SK-N-DZ (cell line): ENCODE results near the gene TBX10.
"Not testable (repeated sequence)": the region's sequence is repeated elsewhere in the genome, so short reads cannot be mapped to it uniquely, and the experiment has no call there.

Source experiments
- DNase-seq: peaks from one replicate; pipeline ENCODE4 v3.0.0-alpha.2; 2015; ENCODE audit warnings: low spot score

TBX10 gene

GRCh38 chr11:67604119-67604518, 35.4 kb downstream of the TBX10 start:
- not testable (repeated sequence) for DNase-seq

- no peak for DNase-seq
These were observed 38.5 kb downstream of the TBX10 start for GRCh38 chr11:67601098-67601497.

- no peak for DNase-seq
These were observed 39.1 kb downstream of the TBX10 start for GRCh38 chr11:67600324-67601029.

GRCh38 chr11:67599149-67599548, 40.4 kb downstream of the TBX10 start:
- no peak for DNase-seq

- not testable (repeated sequence) for DNase-seq
These were observed 41.6 kb downstream of the TBX10 start for GRCh38 chr11:67597963-67598362.

- DNase-seq, result not testable (repeated sequence)
These were observed 42.1 kb downstream of the TBX10 start for GRCh38 chr11:67597458-67597857.

GRCh38 chr11:67596753-67597300, 42.7 kb downstream of the TBX10 start:
- DNase-seq, result no peak

- DNase-seq, result no peak
These were observed 45.1 kb downstream of the TBX10 start for GRCh38 chr11:67594480-67594879.

GRCh38 chr11:67593565-67593905, 46.0 kb downstream of the TBX10 start:
- no peak for DNase-seq

- no peak for DNase-seq
These were observed 46.5 kb downstream of the TBX10 start for GRCh38 chr11:67592880-67593564.

GRCh38 chr11:67588899-67589415, 50.6 kb downstream of the TBX10 start:
- DNase-seq, result not testable (repeated sequence)

- DNase-seq, result no peak
These were observed 51.4 kb downstream of the TBX10 start for GRCh38 chr11:67588136-67588503.

GRCh38 chr11:67586568-67587250, 52.9 kb downstream of the TBX10 start:
- DNase-seq, result no peak

GRCh38 chr11:67585911-67586310, 53.7 kb downstream of the TBX10 start:
- no peak for DNase-seq

- DNase-seq, result no peak
These were observed 54.4 kb downstream of the TBX10 start for GRCh38 chr11:67584881-67585873.

- peak; percentile 66 for DNase-seq
These were observed 55.2 kb downstream of the TBX10 start for GRCh38 chr11:67584205-67584880.

- DNase-seq, result peak; percentile 89
These were observed 56.0 kb downstream of the TBX10 start, which contains the start of gene GSTP1 for GRCh38 chr11:67583247-67584204. Gene GSTP1, plus strand, starts transcription at chr11:67583812. Its CDS starts 32 bp downstream, at chr11:67583844.

GRCh38 chr11:67582011-67582410, 57.6 kb downstream of the TBX10 start:
- no peak for DNase-seq

- DNase-seq, result no peak
These were observed 58.1 kb downstream of the TBX10 start for GRCh38 chr11:67581469-67581868.
